NCI-H2171 treated with DMSO at 0.1 percent for 48 hours (cell line): ENCODE measurements around the gene RAB37.

Experiments used
- DNase-seq: peaks from one replicate; lab custom pipeline; 2025; lab: John Stamatoyannopoulos, UW

The RAB37 gene

DNA sequence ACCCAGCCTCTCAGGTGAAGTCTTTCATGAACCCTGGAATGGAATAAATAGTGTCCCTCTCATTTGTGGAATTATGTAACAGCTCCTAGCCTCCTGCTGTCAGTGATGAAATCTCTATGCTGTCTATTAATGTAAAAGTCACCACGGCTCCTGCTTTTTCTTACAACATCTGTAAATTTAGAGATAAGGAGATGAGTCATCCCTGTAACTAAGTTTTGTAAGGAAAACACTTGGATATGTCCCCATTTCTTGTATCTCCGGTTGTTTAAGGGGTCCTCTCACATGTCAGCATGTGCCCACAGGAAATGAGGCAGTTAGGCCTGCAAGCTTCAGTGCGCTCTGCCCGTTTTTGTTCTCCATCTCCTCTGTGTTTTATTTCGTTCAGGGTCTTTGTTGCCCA is 41.9 kb downstream of the RAB37 start:
- DNase-seq = no peak

DNA sequence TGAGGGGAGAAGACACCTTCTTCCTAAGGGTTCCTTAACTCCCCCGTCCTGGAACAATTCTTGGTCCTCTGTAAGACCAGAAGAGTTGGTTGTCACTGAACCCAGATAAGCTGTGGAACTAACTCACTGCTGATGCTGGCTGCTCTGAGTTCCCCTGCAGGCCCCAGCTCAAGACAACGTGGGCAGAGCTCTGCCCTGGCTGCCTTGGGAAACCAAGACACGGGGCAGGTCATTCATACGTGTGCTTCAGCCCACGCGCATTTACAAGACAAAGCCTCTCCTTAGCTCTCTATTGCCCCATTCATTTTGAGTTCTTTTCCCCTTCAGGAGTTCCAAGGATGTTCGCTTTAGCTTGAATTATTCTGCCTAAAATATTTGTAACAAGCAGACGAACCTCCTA is 42.4 kb downstream of the RAB37 start:
- DNase-seq = no peak

DNA sequence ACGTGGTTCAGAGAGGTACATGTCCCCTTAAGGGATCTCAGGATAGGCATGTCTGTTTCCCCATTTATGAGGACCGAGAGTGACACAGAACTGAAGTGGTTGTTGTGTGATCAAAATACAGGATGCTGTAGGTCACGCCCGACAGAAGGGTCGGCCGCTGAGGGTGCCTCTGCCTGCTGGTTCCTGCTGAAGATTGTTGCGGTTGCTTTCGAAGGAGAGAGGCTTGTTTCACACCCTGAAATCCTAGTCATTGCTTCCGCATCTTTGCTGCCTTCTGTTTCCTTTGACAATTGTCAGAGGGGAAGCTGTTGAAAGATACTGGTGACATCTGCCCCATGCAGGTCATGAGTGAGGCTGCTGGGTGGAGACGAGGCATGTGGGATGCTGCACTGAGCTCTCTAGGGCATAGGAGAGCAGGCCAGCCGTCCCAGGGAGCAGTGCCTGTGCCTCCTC is 42.9 kb downstream of the RAB37 start:
- DNase-seq = peak; percentile 17

DNA sequence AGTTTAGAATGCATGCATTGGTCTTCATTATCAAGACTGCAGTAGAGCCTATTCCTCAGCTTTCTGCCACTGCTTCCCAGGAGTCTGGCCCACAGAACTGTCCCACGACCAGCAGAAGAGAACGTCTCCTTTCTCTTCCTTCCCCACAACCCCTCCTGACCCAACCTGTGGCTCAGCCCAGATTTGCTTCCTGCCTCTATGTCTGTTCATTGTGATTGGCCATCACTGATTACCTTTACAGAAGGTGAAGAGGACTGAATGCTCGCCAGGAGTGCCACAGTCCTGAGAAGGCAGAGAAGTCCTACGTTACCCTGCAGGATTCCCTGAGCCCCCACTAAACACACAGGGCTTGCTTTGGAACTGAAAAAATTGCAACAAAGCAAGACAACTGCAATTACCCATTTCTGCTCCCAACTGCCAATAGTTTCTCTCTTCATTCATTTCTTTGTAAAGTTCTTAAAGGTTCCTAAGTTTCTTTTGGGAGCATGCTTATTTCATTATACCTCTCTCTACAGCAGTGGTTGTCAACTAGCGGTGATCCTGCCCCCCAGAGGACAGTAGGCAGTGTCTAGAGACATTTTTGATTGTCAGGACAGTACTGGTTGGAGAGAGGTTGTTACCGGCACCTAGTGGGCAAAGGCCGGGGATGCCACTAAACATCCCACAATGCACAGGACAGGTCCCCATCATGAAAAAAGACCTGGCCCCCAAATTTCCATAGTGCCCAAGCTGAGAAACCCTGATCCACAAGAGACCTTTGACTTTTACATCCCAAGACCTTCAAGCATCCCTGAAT is 43.6 kb downstream of the RAB37 start:
- DNase-seq = no peak

DNA sequence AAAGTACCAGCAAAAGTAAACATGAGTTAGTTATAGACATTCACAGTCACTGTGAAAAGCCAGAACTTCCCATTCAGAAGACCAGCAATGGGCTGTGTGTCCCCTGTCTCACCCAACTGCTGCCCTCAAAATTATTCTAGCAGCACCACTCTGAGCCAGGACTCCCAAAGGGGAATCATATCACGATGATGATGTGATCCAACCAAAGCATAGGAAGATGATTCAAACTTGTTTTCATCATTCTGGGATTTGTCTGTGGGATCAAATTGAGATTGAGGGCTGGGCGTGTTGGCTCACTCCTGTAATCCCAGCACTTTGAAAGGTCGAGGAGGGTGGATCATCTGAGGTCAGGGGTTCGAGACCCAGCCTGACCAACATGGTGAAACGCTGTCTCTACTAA is 45.5 kb downstream of the RAB37 start:
- DNase-seq = no peak

DNA sequence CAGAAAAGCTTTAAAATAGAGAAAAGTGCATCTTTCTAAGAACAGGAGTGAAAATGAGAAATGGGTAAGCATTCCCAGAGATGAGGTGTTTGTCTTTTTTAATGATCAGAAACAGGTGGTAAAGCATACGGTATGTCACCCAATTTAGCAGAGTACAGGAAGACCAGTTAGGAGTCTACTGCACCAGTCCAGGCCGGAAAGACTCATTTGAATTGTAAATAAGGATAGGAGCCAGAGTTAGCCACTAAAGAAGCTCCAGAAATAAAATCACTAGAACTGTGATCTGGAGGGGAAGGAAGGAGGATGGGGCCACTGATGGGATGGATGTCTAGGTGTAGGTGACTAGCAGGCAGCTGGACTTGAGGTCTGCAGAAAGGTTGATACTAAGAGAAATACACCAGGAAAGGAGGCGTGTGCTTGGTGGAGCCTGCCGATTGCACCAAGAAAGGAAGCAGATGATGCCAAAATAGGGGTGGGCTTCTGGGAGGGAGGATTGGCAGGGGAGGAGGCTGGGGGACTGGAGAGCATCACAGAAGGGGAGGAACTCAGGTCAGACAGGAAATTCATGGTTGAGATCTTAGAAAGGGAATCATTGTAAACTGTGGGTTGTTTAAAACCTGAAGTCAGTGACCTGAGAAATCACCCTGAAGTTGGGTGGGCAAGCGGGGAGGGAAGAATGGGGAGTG is 47.2 kb downstream of the RAB37 start:
- no peak for DNase-seq

DNA sequence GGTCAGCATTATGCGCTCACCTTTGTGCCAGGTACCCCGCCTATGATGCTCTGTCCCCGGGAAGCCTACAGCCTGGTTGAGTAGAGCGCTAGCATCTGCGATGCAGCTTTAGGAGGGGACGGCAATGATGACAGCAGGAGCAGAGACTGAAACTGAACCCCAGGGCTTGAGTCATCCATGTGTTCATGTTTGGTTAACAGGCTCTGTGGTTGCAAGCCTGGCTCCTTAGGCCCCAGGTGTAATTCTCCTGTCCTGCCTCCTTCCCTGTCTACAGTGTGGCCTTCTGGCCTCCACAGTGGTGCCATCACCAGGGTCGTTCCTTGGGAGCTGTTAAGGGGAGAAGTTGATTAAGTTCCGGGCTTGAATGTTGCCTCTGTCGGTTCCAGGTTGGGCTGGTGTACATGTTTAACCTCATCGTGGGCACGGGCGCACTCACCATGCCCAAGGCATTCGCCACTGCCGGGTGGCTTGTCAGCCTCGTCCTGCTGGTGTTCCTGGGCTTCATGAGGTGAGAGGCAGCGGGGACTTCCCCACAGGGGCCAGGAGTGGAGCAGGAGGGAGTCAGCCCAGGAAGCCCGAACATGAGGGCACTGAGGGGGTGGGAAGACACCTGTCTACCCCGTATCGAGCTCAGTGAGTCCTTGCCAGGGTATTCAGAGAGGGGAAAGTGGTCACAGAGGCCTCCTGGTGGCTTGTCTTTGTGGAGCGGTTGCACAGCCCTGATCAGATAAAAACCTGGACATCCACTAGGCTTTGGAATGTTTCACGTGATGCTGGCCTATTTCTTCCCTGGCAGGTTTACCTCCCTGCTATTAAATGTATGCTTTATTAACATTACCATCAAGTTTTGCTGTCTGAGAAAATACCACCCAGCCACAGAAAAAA is 48.3 kb downstream of the RAB37 start:
- peak; percentile 48 for DNase-seq

DNA sequence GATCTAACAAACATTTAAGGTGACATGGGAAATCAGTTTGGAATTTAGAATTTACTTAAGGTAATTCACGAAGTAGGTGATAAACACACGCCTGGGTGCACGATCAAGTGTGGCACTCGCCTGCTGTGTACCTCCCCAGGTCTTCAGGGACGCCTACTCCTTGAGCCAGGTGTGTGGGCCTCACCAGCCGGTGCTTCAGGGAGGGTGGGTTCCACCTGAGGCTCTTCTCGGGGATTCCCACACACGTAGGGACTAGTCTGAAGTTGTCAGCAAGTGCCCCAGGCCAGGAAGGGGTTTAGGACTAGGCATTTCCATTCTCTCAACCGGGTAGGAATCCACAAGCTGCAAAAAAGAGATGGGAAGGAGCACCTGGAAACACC is 48.9 kb downstream of the RAB37 start:
- DNase-seq = peak; percentile 57

DNA sequence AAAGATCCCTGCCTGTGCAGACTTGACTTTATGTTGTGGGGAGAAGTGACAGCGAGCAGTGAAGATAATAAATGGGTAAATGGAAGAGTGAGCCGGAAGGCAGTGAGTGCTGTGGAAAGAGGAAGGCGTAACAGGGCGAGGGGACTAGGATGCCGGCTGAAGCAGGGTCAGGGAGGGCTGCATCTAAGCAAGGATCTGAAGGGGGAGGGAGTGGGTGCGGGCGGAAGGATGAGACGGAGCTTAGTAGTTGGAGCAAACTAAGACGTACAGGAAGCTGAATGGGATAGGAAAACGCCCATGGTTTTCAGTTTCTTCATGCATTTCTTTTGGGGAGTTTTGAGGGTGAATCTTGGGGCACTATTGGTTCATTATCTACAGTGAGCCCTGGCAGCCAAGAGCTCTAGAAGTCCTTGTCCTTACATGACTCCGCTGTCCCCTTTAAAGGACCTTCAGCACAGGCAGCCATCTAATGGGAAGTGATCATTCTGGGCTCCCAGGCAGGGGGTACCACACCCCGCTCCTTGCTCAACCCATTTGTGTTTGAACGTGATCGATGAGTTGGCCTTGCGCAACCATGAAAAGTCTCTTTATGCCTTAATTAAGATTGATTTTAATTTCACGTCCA is 49.5 kb downstream of the RAB37 start:
- no peak for DNase-seq

DNA sequence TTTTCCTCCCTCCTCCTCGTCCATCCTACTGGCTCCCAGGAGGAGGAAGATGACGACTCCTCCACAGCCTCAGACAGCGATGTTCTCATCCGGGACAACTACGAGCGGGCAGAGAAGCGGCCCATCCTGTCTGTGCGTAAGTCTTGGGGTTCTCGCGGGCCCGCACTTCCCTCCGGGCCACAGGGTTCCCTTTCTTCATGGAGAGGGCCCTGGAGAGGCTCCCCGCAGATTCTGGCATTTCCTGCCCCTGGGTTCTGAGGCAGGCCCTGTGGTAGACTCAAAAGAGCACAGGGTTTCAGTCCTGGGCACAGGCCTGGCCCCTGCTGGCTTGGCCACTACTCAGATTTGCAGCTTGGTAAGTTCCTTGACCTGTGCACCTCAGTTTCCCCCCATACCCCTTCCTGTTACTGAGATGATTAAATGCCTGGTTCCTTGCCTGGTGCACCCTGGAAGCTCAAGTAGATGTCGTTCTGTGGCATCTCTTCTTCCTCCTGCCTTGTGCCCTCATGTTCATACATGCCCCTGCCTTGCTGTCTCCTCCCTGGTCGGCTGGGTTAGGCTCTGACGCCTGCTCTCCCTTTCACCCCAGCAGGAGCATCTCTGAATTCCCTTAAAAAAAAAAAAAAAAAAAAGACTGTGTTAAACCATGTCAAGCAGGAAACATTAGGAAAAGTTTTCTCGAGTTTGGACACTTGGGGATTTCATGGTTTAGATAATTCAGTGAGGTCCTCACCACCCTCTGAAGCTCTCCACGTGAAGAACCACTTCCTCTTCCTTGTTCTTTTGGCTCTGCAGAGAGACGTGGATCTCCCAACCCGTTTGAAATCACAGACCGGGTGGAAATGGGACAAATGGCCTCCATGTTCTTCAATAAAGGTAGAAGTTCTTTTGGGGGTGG is 53.4 kb downstream of the RAB37 start:
- DNase-seq = no peak

DNA sequence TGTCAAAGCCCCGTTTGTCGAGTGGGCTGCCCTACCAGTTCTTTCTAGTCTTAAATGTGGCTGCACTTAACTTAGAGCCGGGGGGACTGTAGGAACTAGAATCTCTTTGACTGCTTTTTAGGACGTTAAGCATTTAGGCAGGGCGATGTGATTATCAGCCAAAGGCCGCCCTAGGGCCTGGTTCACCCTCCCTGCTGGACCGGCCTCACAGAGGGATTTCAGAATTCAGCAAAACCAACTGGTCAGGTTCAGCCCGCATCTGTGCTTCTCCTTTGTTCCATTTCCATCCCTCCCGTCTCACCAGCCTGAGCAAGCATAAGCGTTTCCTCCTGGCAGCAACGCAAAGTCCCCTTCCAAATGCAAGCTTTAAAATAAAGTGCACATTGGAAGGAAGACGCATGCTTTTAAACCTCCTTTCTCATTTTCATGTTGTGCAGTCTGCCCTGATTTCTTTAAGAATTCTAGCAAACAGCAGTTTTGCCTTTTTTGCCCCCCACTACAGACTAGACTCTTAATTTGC is 55.6 kb downstream of the RAB37 start:
- no peak for DNase-seq

DNA sequence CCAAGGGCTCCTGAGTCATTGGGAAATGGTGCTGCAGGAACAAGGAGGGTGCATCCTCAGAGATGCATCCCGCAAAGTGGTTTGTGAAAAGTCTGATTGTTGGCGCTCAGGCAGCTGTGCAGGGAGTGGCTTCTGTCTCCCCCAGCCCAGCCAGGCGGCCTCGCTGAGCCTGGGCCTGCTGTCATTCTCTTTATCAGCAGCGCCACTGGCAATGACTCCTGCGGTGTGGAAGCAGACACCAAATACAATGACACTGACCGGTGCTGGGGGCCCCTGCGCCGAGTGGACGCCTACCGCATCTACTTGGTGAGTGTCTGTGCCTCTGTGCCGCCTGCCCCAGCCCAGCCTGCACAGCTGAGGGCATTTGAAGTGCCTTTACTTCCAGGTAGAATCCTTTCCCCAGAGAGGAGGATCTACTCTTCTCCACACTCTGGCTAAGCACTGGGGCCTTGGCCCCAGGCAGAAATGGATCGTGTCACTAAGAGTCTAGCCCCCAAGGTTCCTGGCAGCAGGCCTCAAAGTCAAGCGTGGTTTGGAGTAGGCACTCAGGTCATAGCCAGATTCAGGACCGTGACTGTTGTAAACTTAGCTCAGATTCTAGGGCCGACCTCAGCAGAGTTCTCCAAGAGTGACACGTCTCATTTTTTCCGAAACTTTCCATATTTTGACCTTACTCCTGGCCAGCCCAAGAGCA is 58.4 kb downstream of the RAB37 start:
- DNase-seq = no peak

DNA sequence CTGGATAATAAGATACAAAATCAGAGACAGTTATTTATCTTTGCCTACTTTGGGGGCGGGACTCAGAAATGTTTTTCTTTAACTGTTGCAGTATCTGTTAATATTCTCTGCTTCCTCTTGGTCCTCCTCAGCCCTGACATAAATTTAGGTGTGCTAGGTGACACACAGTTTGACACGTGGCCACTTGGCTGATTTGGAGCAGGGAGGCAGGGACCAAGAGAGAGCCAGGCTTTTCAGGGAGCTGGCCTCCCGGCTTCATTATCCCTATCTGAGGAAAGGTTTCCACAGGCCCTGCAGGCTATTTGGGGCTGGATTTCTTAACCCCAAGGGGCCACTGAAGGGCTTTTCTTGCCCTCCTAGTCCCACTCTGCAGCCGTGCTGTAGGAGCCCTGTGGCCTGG is 59.2 kb downstream of the RAB37 start:
- no peak for DNase-seq

DNA sequence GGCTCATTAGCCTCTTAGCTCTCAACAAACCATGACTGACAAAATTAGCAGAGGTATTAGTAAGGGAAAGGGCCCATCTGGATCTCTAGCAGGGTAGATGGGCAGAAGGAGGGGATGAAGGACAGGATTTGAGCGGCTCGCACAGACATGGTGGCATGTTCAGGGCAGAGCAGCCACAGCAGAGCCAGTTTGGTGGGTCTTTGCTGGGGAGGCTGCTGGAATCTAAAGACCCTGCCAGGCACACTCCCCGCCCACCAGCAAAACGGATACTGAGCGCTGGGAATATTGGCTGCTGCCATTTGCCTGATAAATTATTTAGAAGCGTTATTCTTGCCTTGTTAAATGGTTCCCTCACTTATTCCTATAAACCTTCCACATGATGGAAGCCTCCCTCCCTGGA is 59.8 kb downstream of the RAB37 start:
- DNase-seq = no peak
